LNCaP clone FGC (cell line): Measurements from ENCODE around the gene POLR2E.

Source experiments
- DNase-seq: peaks from one replicate; pipeline ENCODE4 v3.0.0-alpha.2; 2011; ENCODE audit warnings: low read depth
- H3K4me3 ChIP-seq: 2 replicates; pipeline ENCODE4 v1.5.1; 2011; ENCODE audit warnings: mild to moderate bottlenecking, low read depth, low read length, control low read depth
- CTCF ChIP-seq: IDR thresholded peaks from 2 replicates; pipeline ENCODE4 v1.5.1; 2012; ENCODE audit warnings: mild to moderate bottlenecking; ENCODE audit not compliant: control insufficient read depth, insufficient read depth; ENCODE audit errors: extremely low read depth

POLR2E gene

GRCh38 chr19:1073063-1073955, 21.9 kb downstream of the POLR2E start:
- DNase-seq = no peak
- TF ChIP-seq CTCF = no peak
- no peak overlapping the region; the same call in 1 of the 2 replicates for H3K4me3 ChIP-seq

GRCh38 chr19:1072371-1073015, 22.7 kb downstream of the POLR2E start:
- no peak for DNase-seq
- TF ChIP-seq CTCF = no peak
- H3K4me3 ChIP-seq = no peak overlapping the region

- DNase-seq = no peak
- no peak overlapping the region for H3K4me3 ChIP-seq
- TF ChIP-seq CTCF = no peak
Observed at GRCh38 chr19:1070931-1071791, 24.0 kb downstream of the POLR2E start.

GRCh38 chr19:1070576-1070930, 24.6 kb downstream of the POLR2E start:
- no peak for DNase-seq
- H3K4me3 ChIP-seq = no peak overlapping the region
- TF ChIP-seq CTCF = no peak

GRCh38 chr19:1069009-1069779, 26.0 kb downstream of the POLR2E start:
- no peak for TF ChIP-seq CTCF
- DNase-seq = no peak
- no peak overlapping the region for H3K4me3 ChIP-seq
